Glomerular visceral epithelial cell (primary cell): Measurements from ENCODE around the gene FAM163A.
A peak's percentile ranks its signal among the peaks of the same experiment; 100 is the strongest.
"Not testable (repeated sequence)": the region's sequence is repeated elsewhere in the genome, so short reads cannot be mapped to it uniquely, and the experiment has no call there.

ENCODE experiments used
- DNase-seq: peaks from one replicate; pipeline ENCODE4 v3.0.0-alpha.2; 2016; ENCODE audit errors: extremely low spot score

FAM163A gene

DNA sequence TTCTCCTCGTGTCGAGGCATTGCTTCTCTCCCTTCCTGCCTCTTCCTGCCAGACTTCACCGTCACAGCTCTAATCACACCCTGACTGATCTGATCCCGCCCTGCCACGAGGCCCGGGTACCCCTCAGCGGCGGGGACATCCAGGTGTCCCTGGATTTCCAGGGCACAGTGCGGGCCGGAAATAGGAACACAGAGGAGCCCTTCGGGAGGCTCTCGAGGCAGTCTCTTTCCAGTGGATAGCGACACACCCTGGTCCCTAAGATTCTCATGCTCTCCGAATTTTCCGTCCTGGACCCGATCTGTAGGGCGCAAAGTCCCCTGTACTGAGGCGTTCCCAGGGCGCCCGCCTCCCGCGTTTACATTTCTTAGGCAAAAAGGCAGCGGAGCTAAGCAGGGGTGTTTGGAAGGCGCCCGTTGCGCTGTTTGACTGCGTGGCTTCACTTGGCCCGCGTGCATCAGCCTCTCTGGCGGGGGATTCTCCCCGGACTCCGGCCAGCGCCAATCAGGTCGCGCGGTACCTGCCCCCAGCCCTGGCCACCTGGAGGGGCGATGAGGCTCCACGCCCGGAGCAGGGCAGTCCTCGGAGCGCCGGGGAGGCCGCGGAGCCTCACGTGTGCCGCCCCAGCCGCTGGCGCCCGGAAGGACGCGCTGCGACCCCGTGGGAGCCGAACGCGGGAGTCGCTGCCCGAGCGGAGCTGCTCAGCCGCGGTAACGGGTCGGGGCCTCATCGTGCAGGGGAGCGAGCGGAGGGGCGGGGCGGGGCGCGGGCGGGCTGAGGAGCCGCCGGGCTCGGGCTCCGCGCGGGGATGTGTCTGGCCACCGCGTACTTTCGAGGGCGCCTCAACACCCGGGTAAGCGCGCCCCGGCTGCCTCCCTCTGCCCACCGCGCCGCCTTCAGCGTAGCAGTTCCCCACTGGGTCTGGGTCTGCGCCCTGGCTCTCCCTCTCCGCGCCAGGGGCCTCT is at the start of gene FAM163A:
TSS of gene FAM163A (plus strand) at position 575 of the 962 bp plus-strand sequence. CDS start 69,807 bp downstream, outside the sequence.
- DNase-seq, result no peak

DNA sequence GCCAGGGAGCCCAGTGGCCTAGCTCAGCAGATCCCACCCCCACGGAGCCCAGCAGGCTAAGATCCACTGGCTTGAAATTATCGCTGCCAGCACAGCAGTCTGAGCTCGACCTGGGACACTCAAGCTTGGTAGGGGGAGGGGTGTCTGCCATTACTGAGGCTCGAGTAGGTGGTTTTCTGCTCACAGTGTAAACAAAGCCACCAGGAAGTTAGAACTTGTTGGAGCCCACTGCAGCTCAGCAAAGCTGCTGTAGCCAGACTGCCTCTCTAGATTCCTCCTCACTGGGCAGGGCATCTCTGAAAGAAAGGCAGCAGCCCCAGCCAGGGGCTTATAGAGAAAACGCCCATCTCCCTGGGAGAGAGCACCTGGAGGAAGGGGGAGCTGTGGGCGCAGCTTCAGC is 48.6 kb upstream of the FAM163A start:
- not testable (repeated sequence) for DNase-seq

DNA sequence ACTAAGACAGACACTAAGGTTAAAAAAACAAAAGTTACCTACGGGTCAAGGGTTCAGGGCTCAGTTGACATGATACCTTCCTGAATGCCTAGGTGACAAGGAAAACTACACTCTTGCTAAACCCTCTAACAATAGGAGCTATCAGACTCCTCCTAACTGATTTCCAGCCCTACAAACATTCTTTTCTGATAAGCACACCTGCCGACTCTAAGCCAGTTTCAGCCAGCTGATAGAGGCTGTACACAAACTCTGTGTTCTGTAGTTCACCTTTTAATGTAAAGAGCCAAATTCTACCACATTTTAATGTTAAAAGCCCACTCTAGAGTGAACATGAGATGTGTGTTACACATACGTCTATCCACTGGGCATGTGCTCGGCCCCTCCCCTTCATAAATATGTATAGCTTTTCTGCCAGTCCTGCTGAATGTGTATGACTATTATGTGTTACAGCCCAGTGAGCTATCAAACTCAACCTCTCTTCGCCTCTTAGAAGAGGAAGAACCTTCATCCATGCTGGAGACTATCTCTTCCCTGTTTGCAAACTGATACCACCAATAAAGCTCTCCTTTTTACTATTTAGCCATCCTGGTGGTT is 40.0 kb upstream of the FAM163A start:
- no peak for DNase-seq

DNA sequence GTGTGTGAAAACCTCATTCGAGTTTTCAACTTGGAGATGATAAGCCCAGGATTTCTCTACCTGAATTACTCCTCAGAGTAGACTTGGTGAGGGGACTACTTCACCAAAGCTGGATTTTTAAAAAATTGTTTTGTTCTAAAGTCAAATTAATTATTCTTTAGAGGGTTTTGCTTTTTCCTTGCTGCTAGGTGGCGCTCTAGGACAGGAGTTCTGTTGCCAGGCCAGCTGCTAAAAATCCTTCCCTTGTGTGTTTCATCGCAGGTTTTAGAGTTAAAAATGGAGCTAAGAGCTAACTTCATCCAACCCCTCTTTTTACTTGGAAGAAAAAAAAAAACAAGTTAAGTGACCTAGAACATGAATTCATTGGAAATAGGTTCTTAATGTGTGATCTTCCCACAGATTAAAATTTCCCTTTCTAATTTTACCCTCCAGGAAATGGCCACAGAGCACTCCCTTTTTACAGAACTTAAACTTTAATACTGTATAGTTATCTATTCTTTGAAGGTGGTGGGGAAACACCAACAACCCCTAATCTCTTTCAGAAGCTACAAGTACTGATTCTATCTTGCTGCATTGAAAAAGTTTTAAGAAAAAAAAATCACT is 36.7 kb upstream of the FAM163A start:
- peak; percentile 67 for DNase-seq

DNA sequence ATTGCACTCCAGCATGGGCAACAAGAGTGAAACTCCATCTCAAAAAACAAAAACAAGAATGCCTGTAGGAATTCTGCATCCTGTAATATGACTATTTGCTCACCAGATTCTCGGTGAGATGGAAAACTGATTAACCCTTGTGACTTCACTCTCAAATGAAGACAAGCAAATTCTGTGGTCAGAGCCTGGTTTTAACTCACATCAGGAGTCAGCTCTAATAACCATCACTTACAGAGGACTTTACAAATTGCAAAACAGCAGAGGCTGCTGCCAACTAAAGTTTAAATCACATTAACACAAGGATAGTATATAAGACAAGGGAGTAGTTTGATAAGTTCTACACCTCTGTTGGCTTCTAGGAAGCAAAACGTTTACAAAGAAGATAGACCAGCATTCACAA is 35.7 kb upstream of the FAM163A start:
- DNase-seq, result no peak

DNA sequence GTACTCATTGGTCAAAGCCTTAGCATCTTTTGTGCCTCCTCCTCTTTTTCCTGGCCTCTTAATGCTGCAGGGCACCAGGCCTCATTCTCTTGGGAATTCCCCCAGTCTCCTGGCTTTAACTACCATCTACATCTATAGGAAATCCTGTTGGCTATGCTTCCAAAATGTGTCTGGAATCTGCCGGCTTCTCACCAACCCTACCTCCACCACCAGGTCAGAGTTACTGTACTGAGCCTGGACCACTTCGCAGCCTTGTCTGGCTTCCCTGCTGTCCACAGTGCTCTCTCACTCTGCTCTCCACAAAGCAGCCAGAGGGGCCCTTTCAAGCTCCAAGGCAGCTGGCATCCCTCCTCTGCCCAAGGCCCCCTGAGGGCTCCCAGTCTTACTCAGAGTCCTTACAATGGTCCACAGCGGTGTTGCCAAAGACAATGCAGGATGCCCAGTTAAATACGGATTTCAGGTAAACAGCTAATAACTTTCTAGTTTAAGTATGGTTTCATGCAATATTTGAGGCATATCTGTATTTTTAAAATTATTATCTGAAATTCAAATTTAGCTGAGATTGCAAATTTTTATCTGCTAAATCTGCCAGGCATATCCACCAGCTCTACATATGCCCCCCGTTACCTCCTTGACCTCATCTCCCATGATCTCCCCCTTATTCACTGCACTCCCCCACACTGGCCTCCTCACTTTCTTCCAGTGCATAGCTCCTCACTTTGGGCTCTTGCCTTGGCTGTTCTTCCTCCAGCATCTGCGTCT is 34.5 kb upstream of the FAM163A start:
- no peak for DNase-seq

DNA sequence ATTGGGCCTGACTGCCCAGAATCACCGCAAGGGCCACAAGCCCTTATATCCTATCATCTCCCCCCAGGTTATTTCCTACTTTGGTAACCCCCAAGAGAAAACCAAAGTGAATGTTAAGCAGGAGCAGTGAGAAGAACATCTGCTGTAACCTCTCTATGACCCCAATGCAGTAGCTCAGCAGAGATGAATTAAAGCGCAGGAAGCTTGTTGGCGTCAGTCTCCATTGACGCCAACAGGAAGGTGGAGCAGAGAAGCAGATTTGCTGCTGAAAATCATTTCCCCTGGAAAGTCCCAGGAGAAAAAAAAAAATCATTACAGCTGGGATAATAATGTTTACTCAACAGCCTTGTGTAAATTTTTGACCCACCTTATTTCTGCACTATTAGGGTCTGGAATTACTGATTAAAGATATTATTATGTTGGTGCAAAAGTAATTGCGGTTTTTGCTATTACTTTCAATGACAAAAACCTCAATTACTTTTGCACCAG is 33.2 kb upstream of the FAM163A start:
- DNase-seq, result no peak

DNA sequence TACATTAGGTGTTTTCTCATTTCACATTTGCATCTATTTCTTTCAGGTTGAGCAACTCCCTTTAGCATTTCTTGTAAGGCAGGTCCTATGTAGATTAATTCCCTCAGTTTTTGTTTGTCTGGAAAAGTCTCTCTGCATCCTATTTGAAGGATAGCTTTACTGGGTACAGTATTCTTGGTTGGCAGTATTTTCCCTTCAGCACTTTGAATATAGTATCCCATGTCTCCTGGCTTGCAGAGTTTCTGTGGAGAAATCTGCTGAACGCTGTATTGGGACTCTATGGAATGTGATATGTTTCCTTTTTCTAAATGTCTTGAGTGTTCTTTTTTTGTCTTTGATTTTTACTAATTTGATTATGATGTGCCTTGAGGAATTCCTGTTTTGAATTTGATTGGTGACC is 28.9 kb upstream of the FAM163A start:
- no peak for DNase-seq

DNA sequence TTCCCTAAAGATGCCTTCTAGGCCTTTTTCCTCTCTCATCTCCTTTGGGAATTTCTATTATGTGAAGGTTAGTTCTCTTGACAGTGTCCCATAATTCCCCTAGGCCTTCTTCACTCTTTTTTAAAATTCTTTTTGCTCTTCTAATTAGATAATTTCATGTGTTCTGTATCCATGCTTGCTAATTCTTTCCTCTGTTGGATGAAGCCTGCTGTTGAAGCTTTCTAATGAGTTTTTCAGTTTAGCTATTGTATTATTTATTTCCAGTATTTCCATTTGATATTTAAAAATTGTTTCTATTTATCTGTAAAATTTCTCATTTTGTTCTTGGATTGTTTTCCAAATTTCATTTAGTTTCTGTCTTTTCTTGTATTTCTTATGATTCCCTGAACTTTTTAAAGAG is 28.5 kb upstream of the FAM163A start:
- no peak for DNase-seq

DNA sequence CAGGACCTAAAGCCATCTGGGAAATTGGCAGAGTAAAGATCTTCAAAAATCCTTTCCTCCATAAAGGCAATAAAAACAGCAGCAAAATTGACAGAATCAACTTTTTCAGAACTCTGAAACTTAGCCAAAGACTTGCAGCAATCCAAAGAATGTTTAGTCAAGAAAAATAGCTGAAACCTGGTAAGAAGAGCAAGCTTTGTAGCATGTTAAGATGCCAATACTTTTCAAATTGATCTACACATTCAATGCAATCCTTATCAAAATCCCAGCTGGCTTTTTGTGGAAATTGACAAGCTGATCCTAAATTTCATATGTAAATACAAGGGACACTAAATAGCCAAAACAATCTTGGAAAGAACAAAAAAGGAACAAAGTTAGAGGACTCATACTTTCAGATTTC is 23.8 kb upstream of the FAM163A start:
- DNase-seq, result no peak

DNA sequence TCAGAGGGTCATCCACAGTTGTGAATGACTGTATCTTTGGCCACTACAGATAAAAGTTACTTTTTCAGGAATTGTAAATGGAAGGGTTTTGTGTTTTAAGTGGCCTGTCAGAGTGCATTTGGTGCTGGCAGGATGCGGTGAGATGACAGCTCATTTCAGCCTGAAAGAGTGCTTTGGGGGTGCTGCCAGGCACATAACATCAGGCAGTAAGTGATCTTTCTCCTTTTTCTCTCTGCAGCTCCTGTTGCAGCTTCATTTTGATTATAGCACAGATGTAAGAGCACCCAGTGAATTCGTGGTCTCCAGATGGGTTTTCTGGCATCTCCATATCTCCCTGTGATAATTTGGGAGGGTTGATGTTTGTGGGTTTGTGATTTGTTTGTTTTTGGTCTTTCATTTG is 14.8 kb upstream of the FAM163A start:
- DNase-seq, result no peak

DNA sequence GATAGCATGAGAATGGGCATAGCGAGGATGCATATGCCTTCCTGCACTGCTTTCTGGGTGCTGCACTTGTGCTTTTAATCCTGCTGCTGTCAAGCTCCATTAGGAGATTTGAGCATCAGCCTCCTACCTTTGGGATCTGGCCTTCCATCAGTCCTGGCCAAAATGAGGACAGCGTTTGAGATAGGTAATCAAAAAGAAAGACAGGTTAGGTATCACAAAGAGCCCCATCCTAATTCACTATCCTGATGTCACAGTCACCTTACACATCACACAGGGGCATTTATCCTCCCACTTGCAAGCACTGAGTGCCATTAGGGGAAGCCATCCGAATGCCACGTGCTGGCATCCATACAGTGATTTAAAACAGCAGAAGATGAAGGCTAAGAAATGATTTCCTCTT is 13.2 kb upstream of the FAM163A start:
- no peak for DNase-seq

DNA sequence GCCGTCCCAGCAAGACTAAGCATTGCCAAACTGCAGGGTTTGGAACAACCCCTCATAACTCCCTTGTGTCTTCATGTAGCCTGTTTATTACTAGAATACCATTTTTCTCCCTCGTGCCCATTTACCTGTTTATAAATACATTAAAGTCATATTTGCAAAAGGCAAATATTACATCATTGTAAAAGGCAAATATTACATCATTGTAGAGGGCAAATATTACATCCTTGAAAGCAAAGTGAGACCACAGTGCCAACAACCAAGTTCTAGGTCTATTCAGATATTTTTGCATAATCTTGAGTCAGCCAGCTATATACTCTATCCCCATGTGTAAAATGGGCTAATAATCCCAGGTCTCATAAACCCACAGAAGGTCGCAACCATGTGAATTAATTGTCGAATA is 11.4 kb upstream of the FAM163A start:
- DNase-seq, result no peak

DNA sequence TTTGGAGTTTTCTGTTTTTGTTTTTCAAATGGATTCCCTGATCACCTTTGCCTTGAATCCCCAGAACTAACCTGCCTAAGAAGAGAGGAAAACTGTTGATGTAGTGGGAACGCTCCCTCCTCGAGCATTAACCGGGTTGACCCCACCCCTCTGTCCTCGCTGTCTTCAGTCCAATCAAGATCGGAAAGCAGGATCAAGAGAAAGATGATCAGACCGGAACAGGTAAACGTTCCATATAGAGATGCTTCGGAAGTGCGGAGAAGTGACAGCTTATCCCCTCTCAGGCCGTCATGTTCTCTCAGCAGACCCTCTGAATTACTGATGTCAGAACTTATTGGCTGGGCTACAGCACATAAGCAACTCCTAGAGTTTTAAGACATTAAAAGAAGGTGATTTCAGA is 800 bp upstream of the FAM163A start:
- DNase-seq, result no peak

DNA sequence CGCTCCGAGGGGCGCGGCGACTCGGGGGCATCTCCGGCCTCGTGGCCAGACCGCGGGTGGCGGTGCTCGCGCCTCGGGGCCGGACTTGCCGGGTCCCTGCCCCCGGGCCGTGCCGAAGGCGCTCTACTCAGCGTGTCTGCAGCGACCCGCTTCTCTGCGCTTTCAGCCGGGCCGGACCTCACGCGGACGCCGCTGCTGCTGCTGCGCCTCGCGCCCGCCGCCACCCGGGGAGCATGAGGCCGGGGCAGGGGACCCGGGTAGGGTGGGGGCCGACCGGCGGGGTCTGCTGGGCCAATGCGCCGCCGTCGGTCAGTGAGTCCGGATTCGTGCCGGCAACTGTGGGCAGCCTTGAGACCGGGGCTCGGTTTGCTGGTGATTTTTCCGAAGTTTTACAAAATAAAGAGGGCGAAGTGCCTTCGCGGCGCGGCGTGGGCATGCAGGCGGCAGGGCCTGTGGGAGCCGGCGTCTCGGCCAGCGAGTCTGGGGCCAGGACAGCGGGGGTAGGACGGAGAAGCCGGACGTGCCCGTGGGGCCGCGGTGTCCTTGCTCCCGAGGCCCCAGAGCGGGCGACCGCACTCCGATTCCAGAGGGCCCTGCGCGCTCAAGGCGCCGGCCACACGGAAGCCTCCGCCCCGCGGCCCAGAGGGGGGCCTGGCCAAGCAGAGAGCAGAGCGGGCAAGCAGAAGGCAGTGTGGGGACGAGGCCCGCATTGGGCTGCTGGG is 749 bp downstream of the FAM163A start:
- DNase-seq, result no peak

DNA sequence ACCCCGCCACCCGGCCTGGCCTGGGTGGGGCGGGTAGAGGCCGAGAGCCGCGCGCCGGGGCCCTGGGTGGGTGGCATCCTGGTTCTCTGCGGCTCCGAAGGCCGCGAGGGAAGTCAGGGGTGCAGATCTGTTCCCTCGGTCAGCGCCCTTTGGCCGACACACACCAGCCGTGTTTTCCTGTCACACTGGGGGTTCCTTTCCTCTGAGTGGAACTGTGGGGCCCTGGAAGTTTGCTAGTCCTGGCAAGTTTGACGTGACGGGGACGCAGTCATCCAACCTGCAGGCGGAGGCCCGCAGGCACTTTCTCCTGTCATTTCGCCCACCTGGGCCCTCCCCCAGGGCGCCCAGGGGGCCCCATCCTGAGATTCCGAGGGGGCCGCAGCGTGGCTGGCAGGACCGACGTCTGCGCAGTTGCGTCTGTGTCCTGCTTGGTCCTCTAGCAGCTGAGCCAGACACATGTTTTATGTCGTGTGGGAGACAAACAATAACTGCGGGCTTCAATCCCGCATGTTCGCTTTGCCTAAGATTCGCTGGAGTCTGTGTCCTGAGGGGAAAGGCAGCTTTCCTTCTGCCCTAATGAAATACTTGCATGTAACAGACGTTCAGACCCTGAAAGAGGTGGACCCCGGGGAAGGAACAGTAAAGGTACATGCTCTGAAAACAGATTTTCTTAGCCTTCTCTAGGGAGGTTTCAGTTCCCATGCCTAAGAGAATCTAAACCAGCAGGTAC is 1.5 kb downstream of the FAM163A start:
- no peak for DNase-seq

DNA sequence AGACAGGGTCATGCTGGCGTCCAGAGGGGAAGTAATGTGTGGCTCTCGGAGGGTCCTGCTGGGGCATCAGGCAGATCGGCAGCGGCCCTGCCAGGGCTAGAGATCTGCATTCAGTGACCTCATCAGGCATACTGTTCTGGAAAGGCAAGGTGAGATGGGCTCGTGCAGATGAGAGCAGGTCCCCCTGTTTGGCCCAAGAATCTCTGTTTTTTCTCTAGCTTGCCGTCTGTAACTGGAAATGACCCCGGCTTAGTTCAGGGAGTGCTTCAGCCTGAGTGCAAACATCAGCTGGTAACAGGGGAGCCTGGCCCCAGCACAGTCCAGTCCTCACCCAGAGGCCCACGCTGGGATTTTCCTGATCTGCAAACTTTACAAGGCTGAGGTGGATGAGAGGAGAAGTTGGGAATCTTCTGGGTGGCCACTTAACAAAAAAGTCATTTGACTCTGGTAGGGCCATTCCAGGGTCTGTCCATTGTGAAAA is 2.1 kb downstream of the FAM163A start:
- DNase-seq, result no peak

DNA sequence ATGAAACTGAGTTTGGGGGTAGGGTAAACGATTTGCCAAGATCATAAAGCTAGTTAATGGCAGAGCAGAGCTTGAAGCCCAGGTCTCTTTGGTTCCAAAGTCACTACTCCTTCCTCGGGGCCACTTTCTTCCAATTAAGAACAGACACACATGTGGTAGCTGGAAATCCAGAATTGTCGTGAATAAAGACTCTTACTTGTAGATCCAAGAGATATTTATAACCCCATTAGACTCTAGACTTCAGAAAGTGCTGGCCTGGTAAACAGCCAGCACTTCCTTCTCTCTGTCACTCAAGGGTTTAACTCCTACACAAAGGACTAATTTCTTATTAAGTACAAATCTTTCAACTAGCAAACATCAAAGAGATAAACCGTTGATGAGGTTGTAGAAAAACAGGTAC is 2.7 kb downstream of the FAM163A start:
- no peak for DNase-seq

DNA sequence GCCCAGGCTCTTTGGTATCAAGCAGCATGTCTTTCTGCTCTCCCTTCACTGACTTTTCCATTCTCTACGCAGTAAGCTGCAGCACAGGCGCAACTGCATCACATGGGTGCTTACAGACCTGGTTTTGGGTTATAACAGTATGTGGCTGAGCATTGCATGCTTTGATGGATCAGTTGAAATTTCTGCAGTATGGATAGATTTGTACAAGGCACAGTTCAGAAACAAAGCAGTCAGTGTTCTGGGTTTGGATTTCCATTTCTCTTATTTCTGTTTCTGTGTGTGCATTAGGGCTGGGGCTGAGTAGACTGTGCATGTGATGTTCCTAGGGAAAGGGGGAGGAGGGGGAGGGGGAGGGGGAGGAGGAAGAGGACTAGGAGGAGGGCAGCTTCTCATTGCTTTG is 4.5 kb downstream of the FAM163A start:
- no peak for DNase-seq

DNA sequence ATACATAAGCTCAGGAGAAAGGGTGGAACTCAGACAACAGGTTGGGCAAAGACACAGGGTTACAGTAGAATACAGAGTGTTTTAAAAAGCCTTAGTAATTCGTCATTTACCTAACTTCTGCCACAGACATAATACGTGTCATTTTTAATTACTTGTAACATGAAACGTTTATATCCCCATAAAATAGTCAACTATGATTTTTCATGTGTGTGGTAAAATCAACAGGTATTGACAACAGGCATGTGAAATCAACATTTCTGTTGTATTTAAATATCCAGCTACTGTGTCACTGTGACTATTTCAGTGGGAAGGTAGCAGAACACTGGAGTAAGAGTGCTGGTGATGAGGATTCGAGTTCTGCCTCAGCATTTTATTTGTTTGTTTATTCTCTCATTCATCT is 5.7 kb downstream of the FAM163A start:
- no peak for DNase-seq
